Kidney tubule cell (primary cell): ENCODE measurements around the gene ZNF783.
"Not testable (repeated sequence)": the region's sequence is repeated elsewhere in the genome, so short reads cannot be mapped to it uniquely, and the experiment has no call there.

Experiments used
- DNase-seq: peaks from one replicate; pipeline ENCODE4 v3.0.0-alpha.2; 2018; ENCODE audit warnings: low spot score

The ZNF783 gene

GRCh38 chr7:149261829-149262617, at the start of gene ZNF783:
Gene ZNF783 (plus strand): TSS chr7:149262196. CDS start chr7:149262334, 138 bp downstream.
- peak; percentile 90 for DNase-seq

GRCh38 chr7:149214020-149214720, 47.8 kb upstream of the ZNF783 start:
- DNase-seq, result no peak

- no peak for DNase-seq
Observed at GRCh38 chr7:149216402-149216801, 45.6 kb upstream of the ZNF783 start.

GRCh38 chr7:149217570-149217969, 44.4 kb upstream of the ZNF783 start:
- DNase-seq, result no peak

- DNase-seq, result no peak
Observed at GRCh38 chr7:149218469-149219420, 43.3 kb upstream of the ZNF783 start.

GRCh38 chr7:149220534-149220933, 41.5 kb upstream of the ZNF783 start:
- DNase-seq, result peak; percentile 93

GRCh38 chr7:149223176-149223575, 38.8 kb upstream of the ZNF783 start:
- no peak for DNase-seq

- no peak for DNase-seq
Observed at GRCh38 chr7:149223761-149224160, 38.2 kb upstream of the ZNF783 start.

GRCh38 chr7:149224352-149224751, 37.6 kb upstream of the ZNF783 start:
- DNase-seq, result no peak

- no peak for DNase-seq
Observed at GRCh38 chr7:149225106-149225505, 36.9 kb upstream of the ZNF783 start.

GRCh38 chr7:149225656-149226055, 36.3 kb upstream of the ZNF783 start:
- DNase-seq, result no peak

GRCh38 chr7:149226366-149226765, 35.6 kb upstream of the ZNF783 start:
- not testable (repeated sequence) for DNase-seq

GRCh38 chr7:149226840-149227494, 35.0 kb upstream of the ZNF783 start:
- DNase-seq, result no peak

- DNase-seq, result no peak
Observed at GRCh38 chr7:149228831-149229471, 33.0 kb upstream of the ZNF783 start.

GRCh38 chr7:149229526-149229925, 32.5 kb upstream of the ZNF783 start:
- DNase-seq, result no peak

- DNase-seq, result no peak
Observed at GRCh38 chr7:149232362-149232761, 29.6 kb upstream of the ZNF783 start.

- peak; percentile 97 for DNase-seq
Observed at GRCh38 chr7:149233655-149234204, 28.3 kb upstream of the ZNF783 start.

- DNase-seq, result no peak
Observed at GRCh38 chr7:149237502-149237901, 24.5 kb upstream of the ZNF783 start.

GRCh38 chr7:149238051-149238450, 23.9 kb upstream of the ZNF783 start:
- peak; percentile 97 for DNase-seq

GRCh38 chr7:149239345-149240143, 22.5 kb upstream of the ZNF783 start, which contains the start of gene ZNF212:
Gene ZNF212 (plus strand): TSS chr7:149239651. CDS start chr7:149239779, 128 bp downstream.
- DNase-seq, result peak; percentile 95
